Kidney (tissue), 14 donors: Measurements from ENCODE around the gene AADAC. TPM values are rescaled to one million over a fixed set of nuclear protein-coding genes. Genes with fewer than 3 reads are reported as not detected.

Experiments
- DNase-seq, 5 donors: peaks; one replicate each; pipeline ENCODE4 v3.0.0-alpha.2; 2013 to 2020
- FAIRE-seq: peaks from 2 replicates; lab custom pipeline; 2012; peaks lifted over from hg19 to GRCh38; lab: Jason Lieb, UNC
- H3K27ac ChIP-seq, 2 donors: one replicate each; pipeline ENCODE4 v1.7.0; 2013; ENCODE audit warnings: low read depth in 2 of 2, low read length in 2 of 2, inconsistent platforms in 1 of 2
- H3K27me3 ChIP-seq: one replicate; pipeline ENCODE4 v1.7.1; 2013; ENCODE audit warnings: low read length, inconsistent platforms; ENCODE audit not compliant: control insufficient read depth, insufficient read depth
- H3K36me3 ChIP-seq, 3 donors: one replicate each; pipeline versions ENCODE4 v1.7.0 to v1.7.1; 2013; ENCODE audit warnings: low read length in 3 of 3, control low read depth in 1 of 3, inconsistent platforms in 1 of 3; ENCODE audit not compliant: insufficient read depth in 3 of 3, control insufficient read depth in 2 of 3
- H3K4me1 ChIP-seq, 3 donors: one replicate each; pipeline versions ENCODE4 v1.7.0 to v1.7.1; 2013; ENCODE audit warnings: low read length in 3 of 3, inconsistent platforms in 1 of 3, low read depth in 1 of 3; ENCODE audit not compliant: control insufficient read depth in 2 of 3, insufficient read depth in 2 of 3
- H3K4me3 ChIP-seq, 3 donors: one replicate each; pipeline versions ENCODE4 v1.7.0 to v1.8.1; 2013; ENCODE audit warnings: low read length in 3 of 3, control low read depth in 1 of 3, inconsistent platforms in 1 of 3
- H3K9ac ChIP-seq, 3 donors: one replicate each; pipeline versions ENCODE4 v1.7.0 to v1.7.1; 2013; ENCODE audit warnings: low read length in 3 of 3, control low read depth in 1 of 3, inconsistent platforms in 1 of 3
- H3K9me3 ChIP-seq, 3 donors: one replicate each; pipeline versions ENCODE4 v1.7.0 to v1.7.1; 2013; ENCODE audit warnings: low read length in 3 of 3, control low read depth in 1 of 3, inconsistent platforms in 1 of 3; ENCODE audit not compliant: control insufficient read depth in 2 of 3, insufficient read depth in 1 of 3
- intact Hi-C: fragments of 100-400 bp; cut with DNase I; formaldehyde crosslinking; loops from one replicate; pipeline ENCODE4 v1.11.1; 2022
- polyA plus RNA-seq: library from polyadenylated mRNA; stranded (reverse); fragments of 350-450 nt; fragmentation: Illumina TruSeq; extraction: RNeasy Lipid Tissue Mini Kit (QIAGEN cat#74804); gene quantifications from one replicate; pipeline ENCODE4 v1.2.3, GENCODE V29; 2014; ENCODE audit warnings: low read depth, low replicate concordance; ENCODE audit not compliant: insufficient read depth
- total RNA-seq: library from RNA; stranded (reverse); fragmentation: NEBNext Ultra II Directional; extraction: Animal tissue kit (Norgen Biotek cat#: 25700); gene quantifications from one replicate; pipeline ENCODE4 v1.2.1, GENCODE V29; 2021
- TF ChIP-seq, protein P1 (sequence below): IDR thresholded peaks from 3 replicates; pipeline ENCODE4 v1.5.1; 2012; ENCODE audit warnings: mild to moderate bottlenecking, moderate library complexity, borderline replicate concordance; ENCODE audit not compliant: insufficient read depth; ENCODE audit errors: extremely low read depth
- donor health status: control.
- donor health status: control.
- donor health status: control.
- donor health status: control.
- donor health status: control.
- donor health status: DM: yes; HTN: yes; CAD: no.
- donor health status: Normal renal cell carcinoma (clear cell type).

Gene AADAC
- total and polyA plus RNA-seq, 2 donors from 2014 or later, result not detected

DNA sequence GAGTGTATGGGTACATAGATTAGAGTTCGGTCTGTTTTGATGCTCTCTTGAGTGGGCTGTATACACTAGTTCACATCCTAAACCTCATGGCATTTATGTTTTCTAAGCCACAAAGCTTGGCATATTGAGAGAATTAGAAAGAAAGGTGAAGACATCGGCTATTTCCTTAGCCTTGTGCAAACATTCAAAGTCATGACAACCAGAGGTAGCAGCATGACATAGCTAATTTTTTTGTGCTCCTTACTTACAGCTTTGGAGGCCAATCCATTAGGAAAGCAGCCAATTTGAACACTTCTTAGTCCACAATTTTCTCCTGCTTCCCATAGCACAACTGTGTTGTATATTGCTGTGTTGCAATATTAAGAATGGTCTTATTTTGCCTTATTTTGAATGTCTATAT lies 21.5 kb upstream of the AADAC start:
- Histone ChIP-seq H3K9me3 (no peaks in the 10 kb centered on the region), H3K27me3 (no peaks in the 10 kb centered on the region), H3K4me1 (no peaks in the 10 kb centered on the region), H3K27ac (no peak overlapping the region), H3K9ac (no peak overlapping the region), H3K36me3 (no peaks in the 10 kb centered on the region), H3K4me3 (no peak overlapping the region)
- DNase-seq, result no peak
- TF ChIP-seq, protein P1, sequence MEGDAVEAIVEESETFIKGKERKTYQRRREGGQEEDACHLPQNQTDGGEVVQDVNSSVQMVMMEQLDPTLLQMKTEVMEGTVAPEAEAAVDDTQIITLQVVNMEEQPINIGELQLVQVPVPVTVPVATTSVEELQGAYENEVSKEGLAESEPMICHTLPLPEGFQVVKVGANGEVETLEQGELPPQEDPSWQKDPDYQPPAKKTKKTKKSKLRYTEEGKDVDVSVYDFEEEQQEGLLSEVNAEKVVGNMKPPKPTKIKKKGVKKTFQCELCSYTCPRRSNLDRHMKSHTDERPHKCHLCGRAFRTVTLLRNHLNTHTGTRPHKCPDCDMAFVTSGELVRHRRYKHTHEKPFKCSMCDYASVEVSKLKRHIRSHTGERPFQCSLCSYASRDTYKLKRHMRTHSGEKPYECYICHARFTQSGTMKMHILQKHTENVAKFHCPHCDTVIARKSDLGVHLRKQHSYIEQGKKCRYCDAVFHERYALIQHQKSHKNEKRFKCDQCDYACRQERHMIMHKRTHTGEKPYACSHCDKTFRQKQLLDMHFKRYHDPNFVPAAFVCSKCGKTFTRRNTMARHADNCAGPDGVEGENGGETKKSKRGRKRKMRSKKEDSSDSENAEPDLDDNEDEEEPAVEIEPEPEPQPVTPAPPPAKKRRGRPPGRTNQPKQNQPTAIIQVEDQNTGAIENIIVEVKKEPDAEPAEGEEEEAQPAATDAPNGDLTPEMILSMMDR, result no peak
- intact Hi-C loops, result no loop called here
- no peak for FAIRE-seq

DNA sequence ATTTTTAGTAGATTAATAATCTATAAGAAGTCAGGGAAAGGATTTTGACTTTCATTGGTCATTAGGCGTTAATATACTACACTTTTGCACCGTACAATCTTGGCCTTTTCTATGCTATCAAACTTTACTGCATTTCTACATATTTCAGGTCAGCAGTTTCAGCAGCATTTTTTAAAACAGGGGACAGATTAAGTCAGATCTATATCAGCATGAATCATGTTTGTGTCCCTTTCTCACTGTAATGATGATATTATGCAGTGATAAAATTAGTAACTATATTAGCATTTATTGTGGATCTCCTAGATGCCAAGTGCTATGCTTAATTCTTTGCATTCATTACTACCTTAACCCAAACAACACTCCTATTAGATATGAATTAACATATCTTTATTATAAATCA lies 20.3 kb upstream of the AADAC start:
- Histone ChIP-seq H3K4me1 (no peaks in the 10 kb centered on the region), H3K4me3 (no peak overlapping the region), H3K36me3 (no peaks in the 10 kb centered on the region), H3K9me3 (no peaks in the 10 kb centered on the region), H3K27me3 (no peaks in the 10 kb centered on the region), H3K27ac (no peak overlapping the region), H3K9ac (no peak overlapping the region)
- intact Hi-C loops, result no loop called here
- DNase-seq (no peak), FAIRE-seq (no peak)
- TF ChIP-seq, protein P1, result no peak

DNA sequence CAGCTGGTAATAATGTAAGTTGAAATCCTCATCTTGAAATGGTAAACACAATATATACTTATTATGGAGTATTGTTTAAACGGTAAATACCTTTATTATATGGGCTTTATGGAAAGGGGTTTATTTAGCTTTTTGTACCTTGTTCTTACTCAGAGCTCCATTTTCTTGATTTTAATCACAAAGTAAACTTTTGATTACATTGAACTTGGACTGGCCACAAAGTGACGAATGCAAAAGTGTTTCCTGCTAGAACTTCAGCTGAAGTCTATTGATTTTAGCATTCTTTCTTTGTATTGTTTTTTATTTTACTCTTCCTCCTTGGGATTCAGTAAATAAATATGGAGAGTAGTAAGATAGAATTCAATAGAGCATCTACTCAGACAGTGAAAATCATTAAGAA lies 19.8 kb upstream of the AADAC start:
- H3K27ac ChIP-seq, result no peak overlapping the region
- no peak for DNase-seq
- H3K9me3 ChIP-seq, result no peaks in the 10 kb centered on the region
- H3K27me3 ChIP-seq, result no peaks in the 10 kb centered on the region
- FAIRE-seq, result no peak
- no peak overlapping the region for H3K9ac ChIP-seq
- no peaks in the 10 kb centered on the region for H3K4me1 ChIP-seq
- intact Hi-C loops, result no loop called here
- no peaks in the 10 kb centered on the region for H3K36me3 ChIP-seq
- no peak overlapping the region for H3K4me3 ChIP-seq
- TF ChIP-seq, protein P1, result no peak

GRCh38 chr3:151795276-151795675 lies 18.6 kb upstream of the AADAC start:
- no peaks in the 10 kb centered on the region for H3K36me3 ChIP-seq
- intact Hi-C loops, result no loop called here
- H3K27ac ChIP-seq, result no peak overlapping the region
- no peak for FAIRE-seq
- no peaks in the 10 kb centered on the region for H3K4me1 ChIP-seq
- TF ChIP-seq, protein P1, result no peak
- H3K9ac ChIP-seq, result no peak overlapping the region
- no peak for DNase-seq
- H3K9me3 ChIP-seq, result no peaks in the 10 kb centered on the region
- no peaks in the 10 kb centered on the region for H3K27me3 ChIP-seq
- no peak overlapping the region for H3K4me3 ChIP-seq
